ENCODE measurements around the gene EIF2S3.

GRCh38 chrX:24113181-24113580 lies 58.4 kb downstream of the EIF2S3 start:
- TF ChIP-seq CTCF (IDR thresholded peaks at IDR 0.05; ENCODE audit: low read depth, low read length) (no peak), EZH2phosphoT487 (IDR thresholded peaks at IDR 0.05; ENCODE audit: low read depth) (no peak)

All from OCI-LY3 (cell line).